NCI-H345 treated with DMSO at 0.1 percent for 48 hours (cell line): ENCODE results near the gene ATF6B.

Experiments used
- DNase-seq: peaks from one replicate; lab custom pipeline; 2025; ENCODE audit not compliant: unreplicated experiment; lab: John Stamatoyannopoulos, UW

ATF6B gene

DNA sequence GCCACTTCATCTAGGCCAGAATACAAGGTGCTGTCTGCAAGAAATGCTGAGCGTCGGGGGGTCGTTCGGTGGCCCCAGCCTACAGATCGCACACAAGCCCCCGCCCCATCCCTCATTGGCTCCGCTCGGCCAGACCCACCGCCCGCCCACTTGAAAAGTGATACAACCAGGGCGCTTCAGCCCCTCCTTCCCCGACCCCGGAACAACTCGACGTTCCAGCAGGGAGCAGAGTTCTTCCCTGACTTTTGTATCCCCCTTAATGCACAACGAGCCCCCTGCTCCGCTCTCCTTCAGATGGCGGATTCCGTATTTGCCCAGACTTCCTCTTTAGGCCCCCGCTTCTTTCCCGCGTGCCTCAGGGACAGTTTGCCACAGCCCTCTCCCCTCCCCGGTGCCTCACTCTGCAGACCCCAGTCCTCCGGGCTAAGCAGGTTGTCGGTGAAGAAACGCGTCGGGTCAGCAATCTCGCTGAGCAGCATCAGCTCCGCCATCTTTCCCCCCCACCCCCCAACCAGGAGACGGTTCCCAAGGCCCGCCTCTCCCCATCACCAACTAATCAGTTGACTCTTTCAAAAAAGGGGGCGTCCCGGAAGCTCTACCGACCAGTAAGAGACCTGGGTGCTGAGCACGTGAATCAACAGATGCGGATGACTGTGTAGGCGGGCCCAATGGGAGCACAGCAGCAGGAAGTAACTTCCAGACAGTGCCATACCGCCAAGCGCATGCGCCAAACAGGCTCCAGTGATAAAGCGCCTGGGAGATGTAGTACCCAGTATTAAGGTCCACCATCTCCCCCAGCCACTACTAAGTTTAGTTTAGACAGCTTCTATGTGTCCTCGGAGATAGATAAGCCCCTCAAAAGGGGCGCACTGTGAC, at the start of gene ATF6B:
Gene ATF6B, minus strand, starts transcription at position 530 of the 876 bp plus-strand sequence. Its CDS starts 39 bp downstream, at position 491.
- peak; percentile 99 for DNase-seq

GRCh38 chr6:32177183-32177787, 49.2 kb upstream of the ATF6B start:
- DNase-seq: peak; percentile 85

DNA sequence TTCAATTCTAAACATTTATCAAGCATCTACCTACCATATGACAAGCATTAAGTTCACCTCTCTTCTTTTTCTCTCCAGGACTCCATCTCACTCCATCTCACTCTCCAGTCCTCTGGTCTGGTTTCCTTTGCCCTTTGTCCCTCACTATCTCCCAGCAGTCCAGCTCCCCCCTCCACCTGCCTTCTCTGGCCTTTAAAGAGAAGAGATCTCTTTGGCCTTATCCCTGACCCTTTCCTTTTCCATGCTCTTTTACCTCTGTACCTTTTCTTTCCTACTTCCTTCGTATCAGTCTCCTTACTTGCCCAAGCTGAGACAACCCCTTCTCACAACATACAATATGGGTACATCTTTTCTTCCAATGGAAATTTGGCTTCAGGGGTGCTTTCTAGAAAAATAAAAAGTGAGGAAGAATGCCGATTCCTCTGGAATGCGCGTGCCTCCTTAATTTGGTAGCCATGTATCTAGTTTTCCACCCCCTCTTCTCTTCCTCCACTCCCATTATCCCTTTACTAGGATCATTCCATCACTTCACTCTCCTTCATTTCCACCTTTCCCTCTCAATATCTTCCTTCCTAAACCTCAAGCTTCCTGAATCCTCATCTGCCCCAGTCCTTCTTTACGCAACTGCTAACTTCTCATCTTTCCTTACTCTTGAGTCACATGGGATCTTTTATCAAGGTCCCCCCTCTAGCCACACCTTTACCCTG, 48.6 kb upstream of the ATF6B start:
- peak; percentile 41 for DNase-seq

GRCh38 chr6:32175711-32176475, 47.8 kb upstream of the ATF6B start, which contains the start of gene AGPAT1:
Gene AGPAT1 (minus strand): TSS chr6:32176084. CDS start chr6:32171496, 4,588 bp downstream.
- peak; percentile 84 for DNase-seq

DNA sequence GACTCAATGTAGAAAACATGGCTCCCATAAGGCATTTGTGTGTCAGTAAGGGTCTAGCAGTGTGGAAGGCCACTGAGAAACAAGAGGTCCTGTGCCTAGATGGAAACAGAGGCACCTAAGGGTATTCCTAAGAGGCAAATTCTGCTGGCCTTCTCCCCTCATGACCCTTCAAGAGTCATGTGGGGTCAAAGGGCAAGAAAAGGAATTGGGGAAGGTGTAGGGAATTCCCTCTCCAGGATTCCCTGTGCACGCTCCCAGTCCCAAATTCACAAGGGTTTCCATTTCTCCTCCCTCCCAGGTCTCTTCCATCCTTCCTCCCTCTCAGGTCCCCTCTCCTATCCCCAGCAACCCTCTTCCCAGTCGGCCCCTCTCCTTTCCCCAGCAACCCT, 47.3 kb upstream of the ATF6B start:
- no peak for DNase-seq

DNA sequence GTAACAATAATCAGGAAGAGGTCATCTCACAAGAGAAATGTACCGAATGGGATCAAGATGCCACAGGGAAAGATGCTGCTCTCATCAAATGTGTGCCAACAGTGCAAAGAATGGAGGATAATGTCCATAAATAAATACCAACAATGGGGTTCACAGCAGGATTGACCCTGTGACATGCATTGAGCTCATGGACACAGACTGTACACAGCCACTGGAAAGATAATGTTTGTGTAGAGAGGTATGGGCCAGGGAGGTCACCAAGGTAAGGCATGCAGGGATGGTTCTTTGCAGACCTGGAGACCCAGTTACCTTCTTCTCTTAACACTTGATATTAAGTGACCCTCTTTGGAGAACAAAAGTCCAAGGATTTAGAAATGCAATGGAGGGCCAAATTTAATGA, 46.4 kb upstream of the ATF6B start:
- no peak for DNase-seq

DNA sequence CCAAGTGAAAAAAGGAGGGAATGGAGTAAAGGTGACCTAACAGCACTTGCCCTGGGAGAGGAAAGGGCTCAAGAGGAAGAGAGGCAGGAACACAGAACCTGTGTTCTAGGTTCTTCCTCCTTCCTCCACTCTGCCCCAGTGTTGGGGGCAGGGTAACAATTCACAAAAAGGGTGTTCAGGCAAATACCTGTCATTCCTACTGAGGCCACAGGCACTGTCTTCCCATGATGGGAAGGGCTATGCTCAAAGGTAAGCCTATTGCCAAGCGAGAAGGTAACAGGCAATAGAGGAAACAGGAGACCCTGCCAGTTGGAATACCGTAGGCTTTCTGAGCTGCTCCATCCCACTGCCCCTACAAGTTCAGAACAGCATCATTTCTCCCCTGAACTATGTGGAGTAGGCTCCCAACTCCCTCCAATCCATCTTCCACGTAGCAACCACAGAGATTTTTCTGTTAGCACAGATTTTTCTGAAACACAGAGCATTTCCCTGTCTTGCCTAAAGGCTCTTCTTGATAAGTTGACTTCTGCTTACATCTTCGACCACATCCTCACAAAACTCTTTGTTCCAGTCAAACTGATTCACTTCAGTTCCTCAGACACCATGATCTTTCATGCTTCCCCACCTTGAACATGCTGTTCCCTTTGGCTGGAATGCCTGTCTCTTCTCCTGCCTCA, 45.1 kb upstream of the ATF6B start:
- DNase-seq: no peak

DNA sequence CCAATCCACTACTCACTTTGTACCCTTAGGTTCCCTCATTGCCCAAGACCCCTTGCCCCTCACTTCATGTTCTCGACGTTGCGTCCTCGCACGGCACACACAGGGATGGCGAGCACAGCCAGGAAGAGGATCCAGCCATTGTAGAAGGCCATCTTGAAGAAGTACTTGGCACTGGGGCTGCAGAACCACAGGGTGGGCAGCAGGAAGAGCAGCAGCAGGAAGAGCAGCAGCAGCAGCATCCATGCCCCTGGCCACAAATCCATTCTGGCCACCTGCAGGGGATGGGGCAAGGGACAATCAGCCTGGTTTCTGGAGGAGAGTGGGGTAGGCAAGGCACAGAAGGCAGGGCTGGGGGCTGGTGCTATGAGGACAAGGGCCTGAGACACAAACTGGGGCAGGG, 43.2 kb upstream of the ATF6B start:
- DNase-seq: no peak

GRCh38 chr6:32170294-32170693, 42.2 kb upstream of the ATF6B start:
- DNase-seq: no peak

DNA sequence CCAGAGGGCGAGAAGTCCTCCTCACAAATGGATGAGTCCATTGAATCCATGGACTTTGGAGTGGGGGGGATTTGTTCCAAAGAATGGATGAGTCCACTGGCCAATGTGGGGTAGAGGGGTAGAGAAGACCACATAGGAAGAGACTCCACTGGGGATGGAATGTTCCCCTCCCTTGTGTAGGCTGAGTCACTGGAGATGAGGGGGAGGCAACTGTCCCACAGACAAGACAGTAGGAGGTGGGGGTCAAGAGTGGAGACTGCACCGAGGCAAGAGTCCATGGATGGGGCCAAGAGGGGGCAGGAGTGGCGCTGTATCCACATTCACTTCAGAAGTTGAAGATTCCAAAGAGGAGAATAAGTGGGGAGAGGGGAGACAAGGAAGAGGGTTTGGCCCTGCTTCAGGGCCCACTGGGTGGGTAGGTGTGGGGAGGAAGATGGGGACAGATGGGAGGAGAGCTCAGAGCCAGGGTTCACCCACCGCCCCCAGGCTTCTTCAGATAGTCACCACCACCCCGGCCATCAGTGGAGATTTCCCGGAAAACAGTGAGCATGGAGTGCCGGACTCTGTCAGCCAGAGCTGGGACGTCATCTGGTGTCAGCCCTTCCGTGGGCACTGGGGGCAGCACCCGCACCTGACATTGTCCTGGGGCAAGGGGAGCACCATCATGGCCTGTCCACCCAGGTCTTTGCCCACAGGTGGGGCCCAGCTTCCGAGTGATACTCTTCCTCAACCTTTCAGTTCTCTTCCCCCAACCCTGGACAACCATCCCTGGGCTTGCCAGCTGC, 41.0 kb upstream of the ATF6B start:
- no peak for DNase-seq

DNA sequence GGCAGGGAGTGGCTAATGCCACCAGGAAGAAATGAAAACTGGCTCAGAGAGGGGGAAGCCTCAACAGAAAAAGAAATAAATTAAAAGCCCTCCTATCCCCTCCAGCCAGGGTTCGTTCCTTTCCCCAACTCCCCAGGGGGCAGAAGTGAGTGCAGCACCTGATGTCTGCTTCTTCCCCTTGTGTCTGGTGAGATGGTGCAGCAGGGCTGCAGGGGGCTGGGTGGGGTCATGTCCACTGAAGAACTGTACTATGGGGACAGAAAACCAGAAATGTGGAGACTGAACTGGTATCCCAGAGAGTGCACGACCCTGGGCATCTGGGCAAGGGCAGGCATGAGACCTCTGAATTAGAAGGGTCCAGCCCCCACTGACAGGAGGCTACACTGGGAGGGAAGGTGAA, 40.3 kb upstream of the ATF6B start:
- DNase-seq: no peak

- no peak for DNase-seq
Observed at GRCh38 chr6:32167761-32168262, 39.8 kb upstream of the ATF6B start.

GRCh38 chr6:32167154-32167760, 39.2 kb upstream of the ATF6B start:
- DNase-seq: no peak

DNA sequence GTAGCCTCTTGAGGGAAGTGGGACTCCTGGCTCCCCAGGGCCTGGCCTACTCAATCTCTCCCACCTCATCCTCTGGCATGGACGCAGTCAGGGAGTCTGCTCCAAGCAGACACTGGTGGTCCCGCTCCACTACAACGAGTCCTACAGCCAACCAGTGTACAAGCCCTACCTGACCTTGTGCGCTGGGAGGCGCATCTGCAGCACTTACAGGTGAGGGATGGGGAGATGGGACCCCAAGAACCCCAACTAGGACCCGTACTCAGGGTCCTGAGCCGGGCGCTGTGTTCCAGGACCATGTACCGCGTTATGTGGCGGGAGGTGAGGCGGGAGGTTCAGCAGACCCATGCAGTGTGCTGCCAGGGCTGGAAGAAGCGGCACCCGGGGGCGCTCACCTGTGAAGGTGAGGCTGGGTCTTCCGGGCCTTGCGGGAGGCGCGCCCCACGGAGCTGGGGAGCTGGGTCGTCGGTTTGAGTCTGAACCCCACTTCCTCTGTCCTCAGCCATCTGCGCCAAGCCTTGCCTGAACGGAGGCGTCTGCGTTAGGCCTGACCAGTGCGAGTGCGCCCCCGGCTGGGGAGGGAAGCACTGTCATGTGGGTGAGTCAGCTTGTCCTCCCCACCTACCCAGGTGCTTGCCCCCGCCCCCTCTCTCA, 38.5 kb upstream of the ATF6B start:
- DNase-seq: no peak

- no peak for DNase-seq
Observed at GRCh38 chr6:32164295-32164694, 36.2 kb upstream of the ATF6B start, which contains the start of gene EGFL8. Gene EGFL8 (plus strand): TSS chr6:32164595. CDS start chr6:32166166, 1,571 bp downstream.

DNA sequence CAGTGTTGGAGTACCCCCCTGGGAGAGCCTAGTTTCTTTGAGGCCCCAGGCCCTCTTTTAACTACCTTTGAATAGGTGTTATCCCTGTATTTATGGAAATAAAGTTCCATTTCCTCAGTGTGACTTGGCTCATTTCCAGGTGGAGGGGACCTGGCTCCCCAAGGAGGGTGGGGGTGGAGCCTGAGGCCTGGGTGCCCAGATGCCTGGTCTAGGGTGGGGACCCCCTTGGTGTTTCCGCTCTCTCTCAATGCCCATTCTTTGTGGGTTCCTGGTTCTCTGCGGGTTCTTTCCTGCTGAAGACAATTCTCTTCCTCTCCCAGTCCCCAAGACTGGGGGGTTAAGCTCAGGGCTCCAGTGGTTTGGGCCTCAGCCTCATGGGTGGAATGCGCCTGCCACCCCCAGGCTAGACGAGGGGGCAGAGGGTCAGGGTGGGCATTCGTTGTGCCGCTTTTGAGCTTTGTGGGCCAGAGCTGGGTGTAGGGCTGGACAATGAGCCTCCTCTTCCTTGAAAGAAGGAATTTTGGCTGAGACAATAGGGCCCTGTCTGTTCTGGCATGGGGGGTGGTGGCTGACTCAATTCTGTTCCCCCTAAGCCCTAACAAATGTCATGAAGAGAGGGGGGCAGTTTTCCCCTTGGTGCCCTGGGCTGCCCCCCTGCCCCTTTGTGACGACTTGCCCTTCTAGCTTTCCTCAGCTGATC, 35.7 kb upstream of the ATF6B start:
- DNase-seq: no peak

DNA sequence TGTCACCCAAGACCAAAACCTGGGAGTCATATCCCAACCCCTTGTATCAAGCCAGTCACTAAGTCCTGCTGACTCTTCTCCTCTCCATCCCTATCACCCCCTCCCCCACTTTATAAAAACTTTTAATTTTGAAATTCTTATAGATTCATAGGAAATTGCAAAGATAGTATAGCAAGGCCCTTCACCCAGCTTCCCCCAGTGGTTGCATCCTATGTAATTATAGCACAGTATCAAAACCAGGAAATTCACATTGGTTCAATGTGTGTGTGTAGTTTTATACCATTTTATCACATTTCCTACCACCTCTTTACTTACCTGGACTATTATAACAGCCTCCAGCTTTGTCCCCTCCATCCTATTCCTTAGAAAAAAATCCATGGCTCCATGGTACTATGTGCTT, 30.0 kb upstream of the ATF6B start:
- DNase-seq: no peak

GRCh38 chr6:32156891-32157290, 28.8 kb upstream of the ATF6B start:
- DNase-seq: no peak
